ENCODE results near the gene STPG3. TPM values are rescaled to one million over a fixed set of nuclear protein-coding genes. Genes with fewer than 3 reads are reported as not detected.

The STPG3 gene
- total and polyA plus RNA-seq, 9 of the 15 experiments (the other 6 are each of a cell fraction or from before 2014, with no cell fraction given), result not detected

DNA sequence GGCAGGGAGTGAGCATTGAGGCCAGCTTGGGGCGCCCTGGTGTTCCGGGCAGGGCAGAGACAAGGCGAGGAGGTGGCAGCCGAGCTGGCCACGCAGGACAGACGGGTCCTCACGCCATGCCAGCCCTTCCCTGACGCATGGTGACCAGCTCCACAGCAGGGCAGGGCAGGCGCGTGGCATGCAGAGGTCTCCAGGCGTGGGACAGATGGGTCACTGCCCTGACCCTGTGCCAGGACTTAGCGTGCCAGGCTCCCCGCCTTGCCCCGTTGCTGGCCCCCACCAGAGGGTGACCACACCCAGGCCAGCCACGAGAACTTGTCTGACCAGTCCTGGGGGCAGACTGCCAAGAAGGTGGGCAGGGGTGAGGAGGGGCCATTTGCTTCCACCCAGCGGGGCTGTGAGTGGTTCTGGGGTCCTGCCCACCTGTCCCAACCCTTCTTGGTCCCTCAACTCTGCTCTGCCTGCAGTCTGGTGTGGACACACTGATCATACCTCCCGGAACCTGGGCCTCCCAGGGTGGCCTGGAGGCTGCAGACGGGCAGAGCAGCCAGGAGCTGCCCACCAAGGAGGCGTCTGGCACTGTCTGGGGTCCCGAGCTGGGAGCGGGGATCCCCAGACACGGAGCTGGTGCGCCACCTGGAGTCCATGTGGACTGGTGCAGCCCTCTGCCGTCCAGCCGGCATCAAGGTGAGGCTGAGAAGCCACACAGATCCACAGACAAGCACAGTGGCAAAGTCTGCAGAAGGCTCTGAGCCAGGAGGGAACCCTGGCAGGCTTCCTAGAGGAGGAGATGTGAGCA lies 23.8 kb upstream of the STPG3 start, which contains the start of gene RNF224 (continued):
- TF ChIP-seq YY1 (IDR thresholded peaks at IDR 0.05; ENCODE audit: borderline replicate concordance in 1 of 3, control insufficient read depth in 1 of 3, extremely low read depth in 1 of 3, insufficient read depth in 3 of 3, insufficient read length in 1 of 3, insufficient replicate concordance in 2 of 3, low read depth in 1 of 3, low read length in 2 of 3) (peak in 1 of 3 experiments; percentile 35), ZNF175 (CRISPR knock-in tag; IDR thresholded peaks at IDR 0.05; ENCODE audit: low read depth) (no peak), NR2C1 (IDR thresholded peaks at IDR 0.05) (no peak), NR2C1 (tag; IDR thresholded peaks at IDR 0.05) (no peak), SMARCA4 (IDR thresholded peaks at IDR 0.05) (no peak), MTA3 (IDR thresholded peaks at IDR 0.05; ENCODE audit: borderline replicate concordance) (peak; percentile 48; the same call in 1 of the 2 replicates), ZZZ3 (IDR thresholded peaks at IDR 0.05) (no peak), TBP (optimal IDR thresholded peaks at IDR 0.05; ENCODE audit: low read depth, low read length) (peak; percentile 26), KDM1A (IDR thresholded peaks at IDR 0.05) (peak in 1 of 2 experiments; percentile 96; a peak in 2 of 4 replicates), EP400 (IDR thresholded peaks at IDR 0.05) (no peak), SUPT5H (IDR thresholded peaks at IDR 0.05) (no peak), CBFB (CRISPR knock-in tag; IDR thresholded peaks at IDR 0.05) (0 out of 2 replicates have a peak, but pooled peaks have one; percentile 72), ZNF695 (CRISPR knock-in tag; IDR thresholded peaks at IDR 0.05) (no peak), HCFC1 (IDR thresholded peaks at IDR 0.05; ENCODE audit: low read depth, low read length) (peak; percentile 37; the same call in 1 of the 2 replicates), POLR2G (IDR thresholded peaks at IDR 0.05; ENCODE audit: low read depth, low read length) (peak; percentile 48; the same call in 1 of the 2 replicates), POLR2B (IDR thresholded peaks at IDR 0.05; ENCODE audit: low read depth, partially characterized antibody) (no peak), RHOXF2B (CRISPR knock-in tag; conservative IDR thresholded peaks at IDR 0.05) (no peak), DMBX1 (CRISPR knock-in tag; IDR thresholded peaks at IDR 0.05; ENCODE audit: borderline replicate concordance) (no peak), ZNF830 (CRISPR knock-in tag; IDR thresholded peaks at IDR 0.05) (no peak), RAD21 (CRISPR knock-in tag; conservative IDR thresholded peaks at IDR 0.05 in 1 of 2, IDR thresholded peaks at IDR 0.05 in 1 of 2) (peak; percentile 96 to 98), DDX20 (tag; IDR thresholded peaks at IDR 0.05; ENCODE audit: low read depth) (no peak)
- TF ChIP-seq, protein P1, sequence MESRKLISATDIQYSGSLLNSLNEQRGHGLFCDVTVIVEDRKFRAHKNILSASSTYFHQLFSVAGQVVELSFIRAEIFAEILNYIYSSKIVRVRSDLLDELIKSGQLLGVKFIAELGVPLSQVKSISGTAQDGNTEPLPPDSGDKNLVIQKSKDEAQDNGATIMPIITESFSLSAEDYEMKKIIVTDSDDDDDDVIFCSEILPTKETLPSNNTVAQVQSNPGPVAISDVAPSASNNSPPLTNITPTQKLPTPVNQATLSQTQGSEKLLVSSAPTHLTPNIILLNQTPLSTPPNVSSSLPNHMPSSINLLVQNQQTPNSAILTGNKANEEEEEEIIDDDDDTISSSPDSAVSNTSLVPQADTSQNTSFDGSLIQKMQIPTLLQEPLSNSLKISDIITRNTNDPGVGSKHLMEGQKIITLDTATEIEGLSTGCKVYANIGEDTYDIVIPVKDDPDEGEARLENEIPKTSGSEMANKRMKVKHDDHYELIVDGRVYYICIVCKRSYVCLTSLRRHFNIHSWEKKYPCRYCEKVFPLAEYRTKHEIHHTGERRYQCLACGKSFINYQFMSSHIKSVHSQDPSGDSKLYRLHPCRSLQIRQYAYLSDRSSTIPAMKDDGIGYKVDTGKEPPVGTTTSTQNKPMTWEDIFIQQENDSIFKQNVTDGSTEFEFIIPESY (CRISPR knock-in tag; IDR thresholded peaks at IDR 0.05), result peak; percentile 73; the same call in 1 of the 2 replicates
- TF ChIP-seq, protein P2, sequence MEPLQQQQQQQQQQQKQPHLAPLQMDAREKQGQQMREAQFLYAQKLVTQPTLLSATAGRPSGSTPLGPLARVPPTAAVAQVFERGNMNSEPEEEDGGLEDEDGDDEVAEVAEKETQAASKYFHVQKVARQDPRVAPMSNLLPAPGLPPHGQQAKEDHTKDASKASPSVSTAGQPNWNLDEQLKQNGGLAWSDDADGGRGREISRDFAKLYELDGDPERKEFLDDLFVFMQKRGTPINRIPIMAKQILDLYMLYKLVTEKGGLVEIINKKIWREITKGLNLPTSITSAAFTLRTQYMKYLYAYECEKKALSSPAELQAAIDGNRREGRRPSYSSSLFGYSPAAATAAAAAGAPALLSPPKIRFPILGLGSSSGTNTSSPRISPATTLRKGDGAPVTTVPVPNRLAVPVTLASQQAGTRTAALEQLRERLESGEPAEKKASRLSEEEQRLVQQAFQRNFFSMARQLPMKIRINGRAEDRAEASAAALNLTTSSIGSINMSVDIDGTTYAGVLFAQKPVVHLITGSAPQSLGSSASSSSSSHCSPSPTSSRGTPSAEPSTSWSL (CRISPR knock-in tag; IDR thresholded peaks at IDR 0.05; ENCODE audit: borderline replicate concordance), result no peak
- TF ChIP-seq, protein P3, sequence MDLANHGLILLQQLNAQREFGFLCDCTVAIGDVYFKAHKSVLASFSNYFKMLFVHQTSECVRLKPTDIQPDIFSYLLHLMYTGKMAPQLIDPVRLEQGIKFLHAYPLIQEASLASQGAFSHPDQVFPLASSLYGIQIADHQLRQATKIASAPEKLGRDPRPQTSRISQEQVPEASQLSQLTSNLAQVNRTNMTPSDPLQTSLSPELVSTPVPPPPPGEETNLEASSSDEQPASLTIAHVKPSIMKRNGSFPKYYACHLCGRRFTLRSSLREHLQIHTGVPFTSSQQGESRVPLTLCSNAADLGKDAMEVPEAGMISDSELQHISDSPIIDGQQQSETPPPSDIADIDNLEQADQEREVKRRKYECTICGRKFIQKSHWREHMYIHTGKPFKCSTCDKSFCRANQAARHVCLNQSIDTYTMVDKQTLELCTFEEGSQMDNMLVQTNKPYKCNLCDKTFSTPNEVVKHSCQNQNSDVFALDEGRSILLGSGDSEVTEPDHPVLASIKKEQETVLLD (IDR thresholded peaks at IDR 0.05), result no peak
